ENCODE measurements around the gene STX1A.
"Not testable (repeated sequence)": the region's sequence is repeated elsewhere in the genome, so short reads cannot be mapped to it uniquely, and the experiment has no call there.

STX1A gene

GRCh38 chr7:73718438-73718881 lies 1.0 kb downstream of the STX1A start:
- H3K27me3 ChIP-seq (ENCODE audit: low read depth, low read length) = no peaks in the 10 kb centered on the region

DNA sequence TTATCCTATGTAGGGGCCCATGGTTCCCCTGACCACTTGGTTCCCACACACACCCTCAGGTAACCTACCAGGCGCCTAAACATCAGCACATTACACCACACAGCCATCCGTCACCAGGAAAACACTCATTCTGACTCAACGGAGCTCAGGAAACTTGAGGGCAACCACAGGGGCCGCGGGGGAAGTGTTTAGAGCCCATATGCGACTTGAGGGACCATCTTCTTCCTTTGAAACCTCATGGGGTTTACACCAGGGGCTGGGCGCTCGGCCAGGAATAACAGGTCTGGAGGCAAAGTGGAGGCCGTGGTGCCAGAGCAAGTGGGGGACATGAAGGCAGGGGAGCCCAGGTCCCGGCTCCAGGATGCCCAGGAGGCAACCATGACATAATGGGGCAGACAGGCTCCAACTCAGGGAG lies 1.5 kb downstream of the STX1A start:
- Histone ChIP-seq H3K27ac (ENCODE audit: low read length) (no peak overlapping the region), H3K4me3 (ENCODE audit: low read depth in 1 of 2, low read length in 2 of 2) (peak overlapping the region; percentile 55 to 84), H3K27me3 (ENCODE audit: low read depth, low read length) (no peaks in the 10 kb centered on the region), H3K4me1 (ENCODE audit: control insufficient read depth in 1 of 2, insufficient read depth in 2 of 2, low read length in 2 of 2) (peaks cover 9 to 50% of the 10 kb centered on the region in 2 donors), H3K36me3 (ENCODE audit: control insufficient read depth in 1 of 2, insufficient read depth in 2 of 2, low read length in 2 of 2) (no peaks in the 10 kb centered on the region), H3K9me3 (ENCODE audit: control insufficient read depth in 1 of 2, low read length in 2 of 2) (no peaks in the 10 kb centered on the region)

More at GRCh38 chr7:73718438-73718881, 1.0 kb downstream of the STX1A start:
- no peaks in the 10 kb centered on the region for H3K36me3 ChIP-seq (ENCODE audit: control insufficient read depth in 1 of 2, insufficient read depth in 2 of 2, low read length in 2 of 2)
- peaks cover 9 to 50% of the 10 kb centered on the region in 2 donors for H3K4me1 ChIP-seq (ENCODE audit: control insufficient read depth in 1 of 2, insufficient read depth in 2 of 2, low read length in 2 of 2)
- H3K27ac ChIP-seq (ENCODE audit: low read length) = no peak overlapping the region
- H3K4me3 ChIP-seq (ENCODE audit: low read depth in 1 of 2, low read length in 2 of 2) = peak overlapping the region; percentile 55 to 84
- H3K9me3 ChIP-seq (ENCODE audit: control insufficient read depth in 1 of 2, low read length in 2 of 2) = no peaks in the 10 kb centered on the region

DNA sequence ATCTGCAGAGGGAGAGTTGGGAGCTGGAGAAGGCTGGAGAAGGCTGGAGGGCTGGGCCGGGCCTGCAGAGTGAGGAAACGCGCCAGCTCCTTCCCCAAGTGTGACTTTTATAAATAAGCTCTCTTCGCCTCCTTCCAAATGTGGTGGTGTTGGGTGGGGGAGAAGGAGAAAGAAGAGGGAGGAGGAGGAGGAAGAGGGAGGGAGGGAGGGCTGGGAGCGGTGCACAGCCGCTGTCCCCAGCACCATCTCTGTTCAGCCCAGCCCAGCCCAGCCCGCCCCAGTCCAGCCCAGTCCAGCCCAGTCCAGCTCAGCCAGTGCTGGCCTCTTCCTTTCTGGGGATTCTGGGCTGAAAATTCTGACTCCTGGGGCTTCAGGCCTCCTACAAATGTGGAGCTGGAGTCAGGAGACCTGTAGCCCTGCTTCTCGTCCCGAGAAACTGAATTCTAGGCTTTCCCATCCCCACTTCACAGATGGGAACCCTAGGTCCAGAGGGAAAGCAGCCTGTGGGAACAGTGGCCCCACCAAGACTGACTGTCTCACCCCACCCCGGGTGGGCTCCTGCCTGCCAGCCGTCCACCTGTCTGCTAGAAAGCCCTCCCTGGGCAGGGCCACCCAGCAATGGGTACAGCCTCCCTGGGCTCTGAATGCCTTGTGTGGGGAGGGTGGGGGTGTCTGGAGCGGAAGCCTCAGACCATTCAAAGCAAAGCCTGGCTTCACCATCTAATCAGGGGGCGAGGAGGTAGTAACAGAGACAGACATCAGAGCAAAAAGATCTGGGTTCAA lies 2.3 kb downstream of the STX1A start:
- H3K4me1 ChIP-seq (ENCODE audit: control insufficient read depth in 1 of 2, insufficient read depth in 2 of 2, low read length in 2 of 2) = peaks cover 9 to 50% of the 10 kb centered on the region in 2 donors
- no peaks in the 10 kb centered on the region for H3K9me3 ChIP-seq (ENCODE audit: control insufficient read depth in 1 of 2, low read length in 2 of 2)
- H3K27me3 ChIP-seq (ENCODE audit: low read depth, low read length) = no peaks in the 10 kb centered on the region
- no peaks in the 10 kb centered on the region for H3K36me3 ChIP-seq (ENCODE audit: control insufficient read depth in 1 of 2, insufficient read depth in 2 of 2, low read length in 2 of 2)
- no peak overlapping the region for H3K4me3 ChIP-seq (ENCODE audit: low read depth in 1 of 2, low read length in 2 of 2)
- no peak overlapping the region for H3K27ac ChIP-seq (ENCODE audit: low read length)

DNA sequence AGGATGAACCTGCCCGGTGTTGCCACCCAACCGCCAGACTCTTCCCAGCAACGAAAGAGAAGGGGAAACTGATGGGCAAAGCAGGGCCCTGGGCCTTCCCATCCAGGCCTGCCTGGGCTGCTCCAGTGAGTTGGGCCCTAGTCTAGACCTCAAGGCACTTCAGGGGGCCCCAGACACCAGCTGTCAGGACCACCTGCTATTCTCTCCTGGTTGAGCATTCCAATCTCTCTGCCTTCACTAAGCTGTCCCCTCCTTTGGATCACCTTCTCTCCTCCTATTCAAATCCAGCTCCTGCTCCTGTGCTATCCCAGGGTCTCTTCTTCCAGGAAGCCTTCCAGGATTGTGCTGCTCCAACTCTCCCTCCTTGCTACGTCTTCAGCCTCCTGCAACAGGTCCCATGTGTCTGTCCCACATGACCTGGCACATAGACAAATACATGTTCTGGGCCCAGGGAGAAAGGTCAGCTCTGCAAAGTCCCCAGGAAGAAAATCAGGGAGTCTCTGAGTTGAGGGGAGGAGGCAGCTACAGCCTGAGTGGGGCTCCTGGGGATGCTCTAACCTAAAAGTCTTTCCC lies 3.1 kb downstream of the STX1A start:
- Histone ChIP-seq H3K27me3 (ENCODE audit: low read depth, low read length) (no peaks in the 10 kb centered on the region), H3K4me3 (ENCODE audit: low read depth in 1 of 2, low read length in 2 of 2) (no peak overlapping the region), H3K36me3 (ENCODE audit: control insufficient read depth in 1 of 2, insufficient read depth in 2 of 2, low read length in 2 of 2) (no peaks in the 10 kb centered on the region), H3K9me3 (ENCODE audit: control insufficient read depth in 1 of 2, low read length in 2 of 2) (no peaks in the 10 kb centered on the region), H3K4me1 (ENCODE audit: control insufficient read depth in 1 of 2, insufficient read depth in 2 of 2, low read length in 2 of 2) (peaks cover 9 to 48% of the 10 kb centered on the region in 2 donors), H3K27ac (ENCODE audit: low read length) (no peak overlapping the region)

DNA sequence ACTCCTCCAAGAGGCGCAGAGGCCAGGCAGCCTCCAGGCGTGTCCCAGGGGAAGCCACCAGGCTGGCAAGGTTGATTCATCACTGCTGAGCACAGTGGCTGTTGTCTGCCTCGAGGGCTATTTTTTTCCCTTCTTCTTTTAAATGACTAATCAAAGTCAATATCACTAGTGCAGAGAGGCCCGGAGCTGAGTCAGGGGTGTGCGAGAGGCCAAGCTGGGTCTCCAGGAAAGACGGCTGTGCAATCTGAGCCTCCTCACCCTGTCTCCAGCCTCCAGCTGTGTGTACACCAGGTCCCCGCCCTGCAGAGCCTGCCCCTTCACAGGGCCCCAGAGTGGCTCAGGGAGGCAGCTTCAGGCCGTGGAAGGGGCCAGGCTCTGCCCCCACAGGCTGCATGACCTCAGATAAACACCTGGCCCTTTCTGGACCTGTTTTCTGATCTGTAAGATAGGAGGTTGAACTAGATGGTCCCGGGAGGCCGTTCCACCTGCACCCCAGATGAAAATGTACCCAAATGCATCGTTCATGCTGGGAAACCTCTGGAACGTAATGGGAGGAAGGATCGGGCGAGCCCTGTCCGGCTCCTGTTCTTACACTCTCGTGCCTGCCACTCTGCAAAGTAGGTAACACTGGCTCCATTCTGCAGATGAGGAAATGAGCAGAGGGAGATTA lies 3.7 kb downstream of the STX1A start:
- Histone ChIP-seq H3K27me3 (ENCODE audit: low read depth, low read length) (no peaks in the 10 kb centered on the region), H3K27ac (ENCODE audit: low read length) (no peak overlapping the region), H3K4me3 (ENCODE audit: low read depth in 1 of 2, low read length in 2 of 2) (no peak overlapping the region), H3K4me1 (ENCODE audit: control insufficient read depth in 1 of 2, insufficient read depth in 2 of 2, low read length in 2 of 2) (peaks cover 9 to 45% of the 10 kb centered on the region in 2 donors), H3K9me3 (ENCODE audit: control insufficient read depth in 1 of 2, low read length in 2 of 2) (no peaks in the 10 kb centered on the region), H3K36me3 (ENCODE audit: control insufficient read depth in 1 of 2, insufficient read depth in 2 of 2, low read length in 2 of 2) (no peaks in the 10 kb centered on the region)

GRCh38 chr7:73713319-73713718 lies 6.2 kb downstream of the STX1A start:
- H3K4me1 ChIP-seq (ENCODE audit: control insufficient read depth in 1 of 2, insufficient read depth in 2 of 2, low read length in 2 of 2) = peaks cover 6 to 31% of the 10 kb centered on the region in 2 donors
- H3K4me3 ChIP-seq (ENCODE audit: low read depth in 1 of 2, low read length in 2 of 2); H3K27me3 ChIP-seq (ENCODE audit: low read depth, low read length); H3K36me3 ChIP-seq (ENCODE audit: control insufficient read depth in 1 of 2, insufficient read depth in 2 of 2, low read length in 2 of 2); H3K27ac ChIP-seq (ENCODE audit: low read length); H3K9me3 ChIP-seq (ENCODE audit: control insufficient read depth in 1 of 2, low read length in 2 of 2): not testable (repeated sequence)

- Histone ChIP-seq H3K36me3 (ENCODE audit: control insufficient read depth in 1 of 2, insufficient read depth in 2 of 2, low read length in 2 of 2) (no peaks in the 10 kb centered on the region), H3K9me3 (ENCODE audit: control insufficient read depth in 1 of 2, low read length in 2 of 2) (no peaks in the 10 kb centered on the region), H3K27ac (ENCODE audit: low read length) (no peak overlapping the region), H3K4me3 (ENCODE audit: low read depth in 1 of 2, low read length in 2 of 2) (no peak overlapping the region), H3K27me3 (ENCODE audit: low read depth, low read length) (no peaks in the 10 kb centered on the region), H3K4me1 (ENCODE audit: control insufficient read depth in 1 of 2, insufficient read depth in 2 of 2, low read length in 2 of 2) (peaks cover 6 to 26% of the 10 kb centered on the region in 2 donors)
These were observed 6.7 kb downstream of the STX1A start for GRCh38 chr7:73712773-73713172.

- Histone ChIP-seq H3K27me3 (ENCODE audit: low read depth, low read length) (no peaks in the 10 kb centered on the region), H3K9me3 (ENCODE audit: control insufficient read depth in 1 of 2, low read length in 2 of 2) (no peaks in the 10 kb centered on the region), H3K36me3 (ENCODE audit: control insufficient read depth in 1 of 2, insufficient read depth in 2 of 2, low read length in 2 of 2) (peaks cover 0 to 5% of the 10 kb centered on the region in 2 donors), H3K4me3 (ENCODE audit: low read depth in 1 of 2, low read length in 2 of 2) (no peak overlapping the region), H3K27ac (ENCODE audit: low read length) (no peak overlapping the region), H3K4me1 (ENCODE audit: control insufficient read depth in 1 of 2, insufficient read depth in 2 of 2, low read length in 2 of 2) (peaks cover 0 to 12% of the 10 kb centered on the region in 2 donors)
These were observed 10.4 kb downstream of the STX1A start for GRCh38 chr7:73708961-73709549.

GRCh38 chr7:73707045-73707631 lies 12.3 kb downstream of the STX1A start:
- no peaks in the 10 kb centered on the region for H3K27me3 ChIP-seq (ENCODE audit: low read depth, low read length)
- H3K36me3 ChIP-seq (ENCODE audit: control insufficient read depth in 1 of 2, insufficient read depth in 2 of 2, low read length in 2 of 2) = peaks cover 3 to 5% of the 10 kb centered on the region in 2 donors
- H3K27ac ChIP-seq (ENCODE audit: low read length) = no peak overlapping the region
- H3K4me1 ChIP-seq (ENCODE audit: control insufficient read depth in 1 of 2, insufficient read depth in 2 of 2, low read length in 2 of 2) = peaks cover 0 to 14% of the 10 kb centered on the region in 2 donors
- H3K4me3 ChIP-seq (ENCODE audit: low read depth in 1 of 2, low read length in 2 of 2) = no peak overlapping the region
- no peaks in the 10 kb centered on the region for H3K9me3 ChIP-seq (ENCODE audit: control insufficient read depth in 1 of 2, low read length in 2 of 2)

DNA sequence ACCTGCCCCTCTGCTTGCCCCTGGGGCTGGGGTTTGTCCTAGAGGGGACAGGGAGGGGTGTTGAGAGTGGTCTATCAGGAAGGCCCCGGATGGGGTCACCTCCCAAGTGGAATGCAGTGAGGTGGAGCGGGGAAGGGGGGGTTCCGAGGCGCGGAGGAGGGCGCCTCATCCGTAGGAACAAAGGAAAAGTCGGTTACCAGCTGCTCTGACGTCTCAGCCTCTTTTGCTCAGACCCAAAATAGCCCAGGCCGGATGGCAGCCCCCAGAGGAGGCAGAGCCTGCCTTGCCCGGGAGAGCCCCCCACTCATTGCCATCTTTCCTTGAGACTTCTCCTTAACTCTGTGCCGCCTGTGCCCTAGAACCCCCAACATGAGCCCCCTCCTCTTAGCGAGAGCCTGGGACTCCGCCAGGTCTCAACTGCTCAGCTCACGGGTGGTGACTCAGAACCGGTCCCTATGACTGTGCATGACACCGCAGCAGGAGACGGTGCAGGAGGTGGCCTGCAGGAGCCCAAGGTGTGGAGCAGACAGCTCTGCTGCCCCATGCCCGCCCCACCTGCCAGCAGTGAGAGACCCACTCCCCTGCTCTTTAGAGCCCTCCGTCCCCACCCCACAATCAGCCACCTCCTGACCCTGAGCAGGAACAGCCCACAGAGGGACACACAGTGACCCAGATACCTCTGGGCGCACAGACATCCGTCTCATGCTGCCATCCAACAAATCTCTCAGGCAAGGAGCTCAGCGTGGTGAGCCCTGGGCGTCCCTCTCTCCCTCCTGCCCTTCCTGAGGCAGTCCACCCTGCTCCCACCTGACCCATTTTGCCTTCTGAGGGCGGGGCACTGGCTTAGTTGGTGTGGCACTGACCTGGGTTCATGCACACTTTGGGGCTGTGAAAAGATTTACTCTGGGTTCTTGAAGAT lies 13.1 kb downstream of the STX1A start:
- Histone ChIP-seq H3K4me1 (ENCODE audit: control insufficient read depth in 1 of 2, insufficient read depth in 2 of 2, low read length in 2 of 2) (peaks cover 0 to 14% of the 10 kb centered on the region in 2 donors), H3K36me3 (ENCODE audit: control insufficient read depth in 1 of 2, insufficient read depth in 2 of 2, low read length in 2 of 2) (peaks cover 4 to 5% of the 10 kb centered on the region in 2 donors), H3K4me3 (ENCODE audit: low read depth in 1 of 2, low read length in 2 of 2) (no peak overlapping the region), H3K27ac (ENCODE audit: low read length) (no peak overlapping the region), H3K9me3 (ENCODE audit: control insufficient read depth in 1 of 2, low read length in 2 of 2) (no peaks in the 10 kb centered on the region), H3K27me3 (ENCODE audit: low read depth, low read length) (no peaks in the 10 kb centered on the region)
